Transverse colon (tissue), 4 donors: Measurements from ENCODE around the gene USP47. TPM values are rescaled to one million over a fixed set of nuclear protein-coding genes. Genes with fewer than 3 reads are reported as not detected.

Source experiments
- DNase-seq: peaks from one replicate; pipeline ENCODE4 v3.0.0-alpha.2; 2019
- H3K27ac ChIP-seq, 4 donors: fragments of 200-600 bp; sonication (generic); 2 replicates each; pipeline ENCODE4 v1.5.1; 2016 to 2018; ENCODE audit warnings: inconsistent platforms in 4 of 4
- H3K27me3 ChIP-seq: fragments of 200-600 bp; sonication (generic); 2 replicates; pipeline ENCODE4 v1.5.1; 2017; ENCODE audit warnings: inconsistent platforms
- H3K36me3 ChIP-seq, 4 donors: fragments of 200-600 bp; sonication (generic); 2 replicates each; pipeline ENCODE4 v1.5.1; 2017 to 2019; ENCODE audit warnings: inconsistent platforms in 4 of 4
- H3K4me1 ChIP-seq, 4 donors: fragments of 200-600 bp; sonication (generic); 2 replicates each; pipeline ENCODE4 v1.5.1; 2017 to 2020; ENCODE audit warnings: inconsistent platforms in 4 of 4
- H3K4me3 ChIP-seq, 4 donors: fragments of 200-600 bp; sonication (generic); 1 replicate in 1 of 4; 2 replicates in 3 of 4; pipeline versions ENCODE4 v1.5.1 to v1.6.1; 2017 to 2019; ENCODE audit warnings: inconsistent platforms in 4 of 4
- H3K9me3 ChIP-seq, 2 donors: fragments of 200-600 bp; sonication (generic); 2 replicates each; pipeline ENCODE4 v1.5.1; 2017 to 2019; ENCODE audit warnings: inconsistent platforms in 2 of 2
- EP300 ChIP-seq: sonication (generic); formaldehyde crosslinking; IDR thresholded peaks from one replicate; pipeline ENCODE4 v1.6.1; 2017; ENCODE audit warnings: antibody characterized with exemption, low read depth
- POLR2A ChIP-seq: fragments of 450-650 bp; IDR thresholded peaks from one replicate; pipeline ENCODE4 v1.6.1; 2016; ENCODE audit warnings: antibody characterized with exemption, mild to moderate bottlenecking, moderate library complexity
- POLR2AphosphoS5 ChIP-seq, 3 donors: sonication (generic); formaldehyde crosslinking; IDR thresholded peaks; one replicate each; pipeline ENCODE4 v1.6.1; 2016; ENCODE audit warnings: antibody characterized with exemption in 3 of 3
- WGBS, 2 donors: methylation state at CpG; one replicate each; pipeline ENCODE4 v1.1.5; 2018; ENCODE audit warnings: low coverage in 1 of 2; 5-methylcytosine and 5-hydroxymethylcytosine counted together
- in situ Hi-C, 4 donors: fragments of 200-750 bp; cut with MboI; loops; one replicate each; pipeline versions ENCODE4 v1.15.0 to v1.15.1; 2017; ENCODE audit warnings: low sequenced_read_pairs in 3 of 4, low pct_ligation_motif_present in 1 of 4, low pct_unique_long_range_greater_than_20kb in 1 of 4
- intact Hi-C: fragments of 100-400 bp; cut with DNase I; formaldehyde crosslinking; loops from one replicate; pipeline ENCODE4 v1.15.1; 2023; ENCODE audit warnings: low total_unique reads
- total RNA-seq, 4 donors: library from RNA; depleted of rRNA; stranded (reverse); fragments of >200 nt; gene quantifications; one replicate each; pipeline ENCODE4 v1.1.0, GENCODE V29; 2016
- TF ChIP-seq, protein P1 (sequence below), 5 experiments: fragments of 200-600 bp in 3 of 5; fragments of 450-650 bp in 2 of 5; sonication (generic) in 3 of 5; IDR thresholded peaks; 1 replicate in 2 of 5; 2 replicates in 3 of 5; pipeline ENCODE4 v1.5.1; 2016 to 2017; ENCODE audit warnings: antibody characterized with exemption in 5 of 5, inconsistent platforms in 3 of 5, mild to moderate bottlenecking in 2 of 5, moderate library complexity in 1 of 5

USP47 gene
- total RNA-seq, 4 donors from 2014 or later, result 42.6 to 85.1 (median 57.3) TPM

DNA sequence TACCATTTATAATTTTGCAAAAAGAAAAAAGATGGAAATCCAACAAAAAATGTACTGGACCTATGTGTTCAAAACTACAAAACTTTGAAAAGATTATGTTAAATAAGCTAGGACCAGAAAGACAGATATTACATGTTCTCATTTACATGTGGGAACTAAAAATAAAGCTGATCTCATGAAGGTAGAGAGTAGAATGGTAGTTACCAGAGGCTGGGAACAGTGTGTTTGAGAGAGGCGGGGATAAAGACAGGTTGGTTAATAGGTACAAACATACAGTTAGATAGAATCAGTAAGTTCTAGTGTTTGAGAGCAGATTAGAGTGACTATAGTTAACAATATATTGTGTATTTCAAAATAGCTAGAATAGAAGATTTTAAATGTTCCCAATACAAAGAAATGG lies 71.6 kb downstream of the USP47 start:
- DNase-seq, result no peak
- WGBS, 2 donors, result 89 to 100% methylated on average over 1 of the region's 1 CpG
- Histone ChIP-seq H3K27me3 (no peaks in the 10 kb centered on the region), H3K36me3 (peaks cover 0 to 10% (median 1%) of the 10 kb centered on the region in 4 donors), H3K4me1 (peaks cover 0 to 7% (median 0%) of the 10 kb centered on the region in 4 donors), H3K9me3 (no peaks in the 10 kb centered on the region), H3K27ac (no peak overlapping the region), H3K4me3 (no peak overlapping the region)
- in situ Hi-C loops (no loop called here), intact Hi-C loops (no loop called here)
- TF ChIP-seq EP300 (no peak), POLR2A (no peak), POLR2AphosphoS5 (IDR thresholded peaks at IDR 0.05) (no peak)
- TF ChIP-seq, protein P1, sequence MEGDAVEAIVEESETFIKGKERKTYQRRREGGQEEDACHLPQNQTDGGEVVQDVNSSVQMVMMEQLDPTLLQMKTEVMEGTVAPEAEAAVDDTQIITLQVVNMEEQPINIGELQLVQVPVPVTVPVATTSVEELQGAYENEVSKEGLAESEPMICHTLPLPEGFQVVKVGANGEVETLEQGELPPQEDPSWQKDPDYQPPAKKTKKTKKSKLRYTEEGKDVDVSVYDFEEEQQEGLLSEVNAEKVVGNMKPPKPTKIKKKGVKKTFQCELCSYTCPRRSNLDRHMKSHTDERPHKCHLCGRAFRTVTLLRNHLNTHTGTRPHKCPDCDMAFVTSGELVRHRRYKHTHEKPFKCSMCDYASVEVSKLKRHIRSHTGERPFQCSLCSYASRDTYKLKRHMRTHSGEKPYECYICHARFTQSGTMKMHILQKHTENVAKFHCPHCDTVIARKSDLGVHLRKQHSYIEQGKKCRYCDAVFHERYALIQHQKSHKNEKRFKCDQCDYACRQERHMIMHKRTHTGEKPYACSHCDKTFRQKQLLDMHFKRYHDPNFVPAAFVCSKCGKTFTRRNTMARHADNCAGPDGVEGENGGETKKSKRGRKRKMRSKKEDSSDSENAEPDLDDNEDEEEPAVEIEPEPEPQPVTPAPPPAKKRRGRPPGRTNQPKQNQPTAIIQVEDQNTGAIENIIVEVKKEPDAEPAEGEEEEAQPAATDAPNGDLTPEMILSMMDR (IDR thresholded peaks at IDR 0.05), result no peak

DNA sequence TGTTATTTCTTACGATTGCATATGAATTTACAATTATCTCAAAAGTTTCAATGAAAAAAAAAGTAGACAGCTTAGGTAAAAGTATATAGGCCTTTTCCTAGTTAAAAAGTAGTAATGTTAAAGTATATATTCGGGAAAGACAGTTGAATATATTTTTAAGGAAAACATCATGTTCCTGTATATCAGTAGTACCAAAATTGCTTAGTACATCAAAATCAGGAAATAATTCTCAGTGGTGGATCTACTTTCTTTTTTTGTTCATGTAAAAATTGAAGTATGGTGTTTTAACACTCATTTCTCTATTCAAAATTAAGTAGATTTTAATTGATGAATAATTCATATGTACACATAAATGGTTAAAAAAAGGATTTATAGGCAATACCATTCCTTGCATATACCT lies 73.9 kb downstream of the USP47 start:
- no peaks in the 10 kb centered on the region for H3K9me3 ChIP-seq
- TF ChIP-seq, protein P1 (IDR thresholded peaks at IDR 0.05), result no peak
- TF ChIP-seq EP300 (no peak), POLR2A (no peak), POLR2AphosphoS5 (IDR thresholded peaks at IDR 0.05) (no peak)
- DNase-seq, result no peak
- H3K4me3 ChIP-seq, result no peak overlapping the region
- peaks cover 0 to 4% (median 0%) of the 10 kb centered on the region in 4 donors for H3K4me1 ChIP-seq
- intact Hi-C loops (no loop called here), in situ Hi-C loops (no loop called here)
- no peak overlapping the region for H3K27ac ChIP-seq
- no peaks in the 10 kb centered on the region for H3K27me3 ChIP-seq
- 93 to 100% methylated on average over 2 of the region's 2 CpGs for WGBS, 2 donors
- H3K36me3 ChIP-seq, result peaks cover 0 to 18% (median 2%) of the 10 kb centered on the region in 4 donors

DNA sequence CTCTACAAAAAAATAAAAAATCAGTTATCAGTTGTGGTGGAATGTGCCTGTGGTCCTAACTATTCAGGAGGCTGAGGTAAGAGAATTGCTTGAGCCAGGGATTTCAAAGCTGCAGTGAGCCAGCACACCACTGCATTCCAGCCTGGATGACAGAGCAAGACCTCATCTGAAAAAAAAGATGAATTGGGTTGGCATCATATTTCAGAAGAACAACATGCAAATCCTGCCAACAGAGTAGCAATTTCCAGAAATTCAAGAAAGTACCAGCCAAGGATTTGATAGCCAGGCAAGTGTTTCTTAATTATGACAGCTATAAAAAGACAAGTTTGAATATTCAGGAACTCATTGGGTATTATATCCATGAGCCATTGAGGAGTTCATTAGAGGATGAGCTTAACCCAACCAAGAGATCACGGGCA lies 75.2 kb downstream of the USP47 start:
- Histone ChIP-seq H3K27ac (no peak overlapping the region), H3K27me3 (no peaks in the 10 kb centered on the region), H3K36me3 (peaks cover 0 to 24% (median 6%) of the 10 kb centered on the region in 4 donors), H3K9me3 (no peaks in the 10 kb centered on the region), H3K4me3 (no peak overlapping the region), H3K4me1 (no peaks in the 10 kb centered on the region)
- in situ Hi-C loops (no loop called here), intact Hi-C loops (no loop called here)
- WGBS, 2 donors, result 94 to 100% methylated on average over 1 of the region's 1 CpG
- no peak for DNase-seq
- no peak for TF ChIP-seq POLR2AphosphoS5 (IDR thresholded peaks at IDR 0.05)
- TF ChIP-seq EP300, result no peak
- TF ChIP-seq POLR2A, result no peak
- TF ChIP-seq, protein P1 (IDR thresholded peaks at IDR 0.05), result no peak

DNA sequence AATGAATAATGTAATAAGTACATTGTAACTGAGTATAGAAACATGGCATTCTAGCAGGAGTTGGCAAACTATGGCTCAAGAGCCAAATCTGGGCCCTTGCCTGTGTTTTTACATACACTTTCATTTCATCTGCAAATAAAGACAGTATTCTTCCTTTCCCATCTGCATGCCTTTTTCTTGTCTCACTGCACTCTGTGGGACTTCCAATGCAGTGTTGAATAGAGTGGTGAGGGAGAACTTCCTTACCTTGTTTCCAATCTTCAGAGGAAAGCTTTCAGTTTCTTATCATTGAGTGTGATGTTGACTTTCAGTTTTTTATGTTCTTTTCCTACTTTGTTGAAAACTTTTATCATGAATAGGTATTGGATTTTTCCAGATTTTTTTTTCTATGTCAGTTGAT lies 82.1 kb downstream of the USP47 start:
- H3K27ac ChIP-seq, result no peak overlapping the region
- DNase-seq, result no peak

More for the DNA sequence above, 82.1 kb downstream of the USP47 start:
- in situ Hi-C loops (no loop called here), intact Hi-C loops (no loop called here)
- Histone ChIP-seq H3K4me1 (no peaks in the 10 kb centered on the region), H3K36me3 (peaks cover 0 to 33% (median 6%) of the 10 kb centered on the region in 4 donors), H3K4me3 (no peak overlapping the region), H3K9me3 (no peaks in the 10 kb centered on the region), H3K27me3 (no peaks in the 10 kb centered on the region)
- TF ChIP-seq, protein P1 (IDR thresholded peaks at IDR 0.05), result no peak
- TF ChIP-seq POLR2AphosphoS5 (IDR thresholded peaks at IDR 0.05) (no peak), POLR2A (no peak), EP300 (no peak)
